ENCODE results near the gene PAX6. TPM values are rescaled to one million over a fixed set of nuclear protein-coding genes. Genes with fewer than 3 reads are reported as not detected.

Gene PAX6
- total RNA-seq, 1 experiment from 2014 or later = 0.49 TPM

GRCh38 chr11:31806186-31806927 is 4.8 kb downstream of the PAX6 start:
- no peak for ATAC-seq
- Histone ChIP-seq H3K27me3 (ENCODE audit: control insufficient read depth, insufficient read depth, low read length) (peaks cover 29% of the 10 kb centered on the region), H3K9me3 (ENCODE audit: control insufficient read depth, insufficient read depth, low read depth, low read length) (no peaks in the 10 kb centered on the region), H3K4me3 (ENCODE audit: low read depth in 2 of 2, low read length in 2 of 2) (no peak overlapping the region), H3K36me3 (ENCODE audit: control insufficient read depth, insufficient read depth, low read length) (no peaks in the 10 kb centered on the region), H3K27ac (ENCODE audit: low read length) (no peak overlapping the region), H3K4me1 (ENCODE audit: control insufficient read depth, insufficient read depth, low read length) (0 out of 2 replicates have a peak, but pooled peaks cover 3% of the 10 kb centered on the region)
- ChIA-PET POLR2A (no interaction called here), CTCF (interaction anchor here (0.6 kb wide), 1 partner anchor 16 kb away, joined by 6 read pairs; no protein-coding TSS in a partner anchor)
- intact Hi-C loops (cut with micrococcal nuclease; ENCODE audit: unreplicated experiment) (no loop called here), in situ Hi-C loops (cut with HindIII; ENCODE audit: low pct_unique_long_range_greater_than_20kb, low sequenced_read_pairs) (no loop called here)
- no peak for DNase-seq (ENCODE audit: low read depth, low spot score)
- TF ChIP-seq TCF7L2 (IDR thresholded peaks at IDR 0.05; ENCODE audit: low read depth, low read length) (no peak), POLR2AphosphoS5 (IDR thresholded peaks at IDR 0.05; ENCODE audit: low read depth, low read length) (no peak), REST (IDR thresholded peaks at IDR 0.05; ENCODE audit: insufficient read depth in 1 of 2, low read depth in 2 of 2, low read length in 1 of 2) (no peak), CTCF (IDR thresholded peaks at IDR 0.05) (no peak), SIN3A (IDR thresholded peaks at IDR 0.05; ENCODE audit: borderline replicate concordance, insufficient read depth, low read depth, low read length) (no peak)
- BruUV-seq (replicated peaks) = no TSS peak

- ATAC-seq (no peak), DNase-seq (ENCODE audit: low read depth, low spot score) (no peak)
- Histone ChIP-seq H3K36me3 (ENCODE audit: control insufficient read depth, insufficient read depth, low read length) (no peaks in the 10 kb centered on the region), H3K9me3 (ENCODE audit: control insufficient read depth, insufficient read depth, low read depth, low read length) (no peaks in the 10 kb centered on the region), H3K4me3 (ENCODE audit: low read depth in 2 of 2, low read length in 2 of 2) (no peak overlapping the region), H3K4me1 (ENCODE audit: control insufficient read depth, insufficient read depth, low read length) (no peaks in the 10 kb centered on the region), H3K27ac (ENCODE audit: low read length) (no peak overlapping the region), H3K27me3 (ENCODE audit: control insufficient read depth, insufficient read depth, low read length) (peaks cover 34% of the 10 kb centered on the region)
- no peak for TF ChIP-seq TCF7L2 (IDR thresholded peaks at IDR 0.05; ENCODE audit: low read depth, low read length)
- no peak for TF ChIP-seq REST (IDR thresholded peaks at IDR 0.05; ENCODE audit: insufficient read depth in 1 of 2, low read depth in 2 of 2, low read length in 1 of 2)
- TF ChIP-seq CTCF (IDR thresholded peaks at IDR 0.05) = no peak
- TF ChIP-seq SIN3A (IDR thresholded peaks at IDR 0.05; ENCODE audit: borderline replicate concordance, insufficient read depth, low read depth, low read length) = no peak
- no peak for TF ChIP-seq POLR2AphosphoS5 (IDR thresholded peaks at IDR 0.05; ENCODE audit: low read depth, low read length)
- POLR2A ChIA-PET = no interaction called here
- in situ Hi-C loops (cut with HindIII; ENCODE audit: low pct_unique_long_range_greater_than_20kb, low sequenced_read_pairs) = no loop called here
- no TSS peak for BruUV-seq (replicated peaks)
- intact Hi-C loops (cut with micrococcal nuclease; ENCODE audit: unreplicated experiment) = no loop called here
- CTCF ChIA-PET = interaction anchor here (0.6 kb wide), 1 partner anchor 15 kb away, joined by 6 read pairs; no protein-coding TSS in a partner anchor
Observed at GRCh38 chr11:31805629-31806185, 5.4 kb downstream of the PAX6 start.
